GM12873 (cell line): ENCODE measurements around the gene DLG2.

Experiments
- CTCF ChIP-seq: IDR thresholded peaks from 2 replicates; pipeline ENCODE4 v1.5.1; 2012; ENCODE audit warnings: low read depth, mild to moderate bottlenecking, moderate library complexity, low read length, control low read depth; ENCODE audit not compliant: insufficient read depth; ENCODE audit errors: missing control alignments

The DLG2 gene

GRCh38 chr11:83845797-83846196, 1781.3 kb downstream of the DLG2 start:
- TF ChIP-seq CTCF = no peak

DNA sequence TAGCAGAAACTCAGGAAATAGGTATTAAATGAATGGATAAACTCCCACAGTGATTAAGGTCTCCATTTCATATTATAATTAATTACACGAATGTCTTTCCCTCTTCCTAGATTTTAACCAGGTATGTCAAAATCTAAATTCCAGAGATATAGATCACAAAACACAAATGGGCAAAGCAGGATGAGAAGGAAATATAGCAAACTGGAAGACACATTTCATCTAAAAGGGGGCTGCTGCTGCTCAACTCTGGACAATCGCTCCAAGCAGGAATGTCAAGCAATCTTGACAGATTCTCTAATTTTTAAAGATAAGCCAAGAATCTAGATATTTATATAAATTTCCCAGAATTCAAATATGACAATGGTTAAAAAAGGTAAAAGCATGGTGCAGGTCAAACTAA, 1786.8 kb downstream of the DLG2 start:
- no peak for TF ChIP-seq CTCF

GRCh38 chr11:83836883-83837654, 1790.1 kb downstream of the DLG2 start:
- TF ChIP-seq CTCF = peak; percentile 85

DNA sequence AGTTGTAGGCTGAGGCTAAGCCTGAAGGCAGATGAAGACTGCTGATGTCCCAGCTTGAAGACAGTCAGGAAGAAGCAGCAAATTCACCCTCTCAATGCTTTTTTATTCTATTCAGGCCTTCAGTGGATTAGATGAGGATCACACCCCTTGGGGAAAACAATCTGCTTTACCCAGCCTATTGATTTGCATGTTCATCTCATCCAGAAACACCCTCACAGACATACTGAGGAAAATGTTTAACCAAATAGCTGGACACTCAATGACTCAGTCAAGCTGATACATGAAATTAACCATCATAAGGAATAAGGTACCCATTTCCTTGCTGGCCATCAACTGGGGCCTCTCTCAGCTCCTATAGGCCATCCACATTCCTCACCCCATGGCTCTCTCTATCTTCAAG, 1791.1 kb downstream of the DLG2 start:
- no peak for TF ChIP-seq CTCF

- no peak for TF ChIP-seq CTCF
Observed at GRCh38 chr11:83835423-83835822, 1791.7 kb downstream of the DLG2 start.

- no peak for TF ChIP-seq CTCF
Observed at GRCh38 chr11:83831929-83832328, 1795.2 kb downstream of the DLG2 start.

DNA sequence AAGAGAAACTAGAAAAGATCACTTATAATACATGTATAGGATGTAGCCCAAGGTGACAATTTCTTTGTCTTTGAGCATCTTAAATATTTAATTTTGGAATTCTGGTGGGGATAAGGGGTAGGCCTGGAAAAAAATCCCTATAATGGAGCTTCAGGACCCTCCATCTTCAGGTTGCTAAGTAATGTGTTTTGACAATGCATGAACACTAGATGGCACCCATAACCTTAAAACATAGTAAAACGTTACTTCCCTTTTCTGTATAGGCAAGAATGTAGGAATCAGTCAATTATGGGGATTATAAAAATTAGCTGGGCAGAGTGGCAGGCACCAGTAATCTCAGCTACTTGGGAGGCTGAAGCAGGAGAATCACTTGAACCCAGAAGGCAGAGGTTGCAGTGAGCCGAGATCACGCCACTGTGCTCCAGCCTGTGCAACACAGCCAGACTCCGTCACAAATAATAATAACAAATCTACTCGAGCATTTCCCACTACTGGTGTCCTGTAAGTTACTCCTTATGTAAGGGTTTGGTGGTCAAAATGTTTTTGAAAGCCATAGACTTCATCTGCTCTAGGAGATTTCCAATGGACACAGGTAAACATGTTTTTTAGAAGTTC, 1799.1 kb downstream of the DLG2 start:
- peak; percentile 65 for TF ChIP-seq CTCF
